ENCODE data around the gene EIF4ENIF1. TPM values are rescaled to one million over a fixed set of nuclear protein-coding genes. Genes with fewer than 3 reads are reported as not detected.
"Not testable (repeated sequence)": the region's sequence is repeated elsewhere in the genome, so short reads cannot be mapped to it uniquely, and the experiment has no call there.

Gene EIF4ENIF1
- total RNA-seq, 2 donors from 2014 or later, result 34.5 to 37.1 TPM

- 2 to 6% methylated on average over 16 to 30 of the region's 30 CpGs for WGBS, 2 experiments (ENCODE audit: insufficient coverage in 1 of 2, insufficient read length in 1 of 2)
- H3K27me3 ChIP-seq (ENCODE audit: control insufficient read depth, insufficient read depth, low read length, poor library complexity, severe bottlenecking), result peaks cover 30% of the 10 kb centered on the region
- H3K36me3 Mint-ChIP-seq (ENCODE audit: low read depth), result peaks cover 11% of the 10 kb centered on the region
- H3K4me3 Mint-ChIP-seq, result peak overlapping the region; percentile 74
- peak overlapping the region; percentile 10 for H3K27ac Mint-ChIP-seq
- no peak for DNase-seq
- H3K9me3 Mint-ChIP-seq, result peaks cover 6% of the 10 kb centered on the region
- TF ChIP-seq, protein P1, sequence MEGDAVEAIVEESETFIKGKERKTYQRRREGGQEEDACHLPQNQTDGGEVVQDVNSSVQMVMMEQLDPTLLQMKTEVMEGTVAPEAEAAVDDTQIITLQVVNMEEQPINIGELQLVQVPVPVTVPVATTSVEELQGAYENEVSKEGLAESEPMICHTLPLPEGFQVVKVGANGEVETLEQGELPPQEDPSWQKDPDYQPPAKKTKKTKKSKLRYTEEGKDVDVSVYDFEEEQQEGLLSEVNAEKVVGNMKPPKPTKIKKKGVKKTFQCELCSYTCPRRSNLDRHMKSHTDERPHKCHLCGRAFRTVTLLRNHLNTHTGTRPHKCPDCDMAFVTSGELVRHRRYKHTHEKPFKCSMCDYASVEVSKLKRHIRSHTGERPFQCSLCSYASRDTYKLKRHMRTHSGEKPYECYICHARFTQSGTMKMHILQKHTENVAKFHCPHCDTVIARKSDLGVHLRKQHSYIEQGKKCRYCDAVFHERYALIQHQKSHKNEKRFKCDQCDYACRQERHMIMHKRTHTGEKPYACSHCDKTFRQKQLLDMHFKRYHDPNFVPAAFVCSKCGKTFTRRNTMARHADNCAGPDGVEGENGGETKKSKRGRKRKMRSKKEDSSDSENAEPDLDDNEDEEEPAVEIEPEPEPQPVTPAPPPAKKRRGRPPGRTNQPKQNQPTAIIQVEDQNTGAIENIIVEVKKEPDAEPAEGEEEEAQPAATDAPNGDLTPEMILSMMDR (conservative IDR thresholded peaks at IDR 0.05), result no peak
- no peaks in the 10 kb centered on the region for H3K36me3 ChIP-seq (ENCODE audit: control insufficient read depth, insufficient read depth, low read length)
- H3K4me1 ChIP-seq (ENCODE audit: control insufficient read depth, insufficient read depth, low read length), result no peaks in the 10 kb centered on the region
- peaks cover 43% of the 10 kb centered on the region for H3K27me3 Mint-ChIP-seq (ENCODE audit: insufficient read depth)
- H3K4me1 Mint-ChIP-seq, result peaks cover 2% of the 10 kb centered on the region
- peak overlapping the region; percentile 85 for H3K4me3 ChIP-seq (ENCODE audit: low read length)
- peaks cover 12% of the 10 kb centered on the region for H3K9me3 ChIP-seq (ENCODE audit: control insufficient read depth, low read length)
- H3K27ac ChIP-seq (ENCODE audit: low read depth, low read length), result no peak overlapping the region
- peak overlapping the region; percentile 13 for H3K9ac ChIP-seq (ENCODE audit: extremely low read depth, low read length, poor library complexity, severe bottlenecking)
These were observed 7.1 kb upstream of the EIF4ENIF1 start for GRCh38 chr22:31496735-31497146.

GRCh38 chr22:31496007-31496734 lies 6.5 kb upstream of the EIF4ENIF1 start, which contains the start of gene SFI1:
SFI1 (plus strand) TSS chr22:31496536; CDS start chr22:31508285, 11,749 bp downstream.
- Histone ChIP-seq H3K4me1 (ENCODE audit: control insufficient read depth, insufficient read depth, low read length) (no peaks in the 10 kb centered on the region), H3K27me3 (ENCODE audit: control insufficient read depth, insufficient read depth, low read length, poor library complexity, severe bottlenecking) (peaks cover 31% of the 10 kb centered on the region), H3K4me3 (ENCODE audit: low read length) (peak within 1 kb of the TSS; percentile 85), H3K9me3 (ENCODE audit: control insufficient read depth, low read length) (peaks cover 12% of the 10 kb centered on the region), H3K36me3 (ENCODE audit: control insufficient read depth, insufficient read depth, low read length) (no peaks in the 10 kb centered on the region), H3K9ac (ENCODE audit: extremely low read depth, low read length, poor library complexity, severe bottlenecking) (peak within 1 kb of the TSS; percentile 13), H3K27ac (ENCODE audit: low read depth, low read length) (no peak within 1 kb of the TSS)
- 1 to 2% methylated on average over 12 to 70 of the region's 70 CpGs for WGBS, 2 experiments (ENCODE audit: insufficient coverage in 1 of 2, insufficient read length in 1 of 2)
- Mint-ChIP-seq H3K27ac (peak within 1 kb of the TSS; percentile 76), H3K36me3 (ENCODE audit: low read depth) (peaks cover 10% of the 10 kb centered on the region), H3K27me3 (ENCODE audit: insufficient read depth) (peaks cover 47% of the 10 kb centered on the region), H3K4me1 (peaks cover 6% of the 10 kb centered on the region), H3K4me3 (peak within 1 kb of the TSS; percentile 74), H3K9me3 (peaks cover 6% of the 10 kb centered on the region)
- DNase-seq, result peak; percentile 95
- TF ChIP-seq, protein P1 (conservative IDR thresholded peaks at IDR 0.05), result peak; percentile 63

GRCh38 chr22:31495343-31495742 lies 5.7 kb upstream of the EIF4ENIF1 start:
- Mint-ChIP-seq H3K27me3 (ENCODE audit: insufficient read depth) (peaks cover 47% of the 10 kb centered on the region), H3K9me3 (peaks cover 6% of the 10 kb centered on the region), H3K4me3 (peak overlapping the region; percentile 74), H3K36me3 (ENCODE audit: low read depth) (peaks cover 10% of the 10 kb centered on the region), H3K27ac (no peak overlapping the region), H3K4me1 (peaks cover 14% of the 10 kb centered on the region)
- TF ChIP-seq, protein P1 (conservative IDR thresholded peaks at IDR 0.05), result no peak
- no peak overlapping the region for H3K9ac ChIP-seq (ENCODE audit: extremely low read depth, low read length, poor library complexity, severe bottlenecking)
- no peaks in the 10 kb centered on the region for H3K4me1 ChIP-seq (ENCODE audit: control insufficient read depth, insufficient read depth, low read length)
- H3K27ac ChIP-seq (ENCODE audit: low read depth, low read length), result no peak overlapping the region
- DNase-seq, result no peak
- no peaks in the 10 kb centered on the region for H3K36me3 ChIP-seq (ENCODE audit: control insufficient read depth, insufficient read depth, low read length)
- peak overlapping the region; percentile 85 for H3K4me3 ChIP-seq (ENCODE audit: low read length)
- peaks cover 31% of the 10 kb centered on the region for H3K27me3 ChIP-seq (ENCODE audit: control insufficient read depth, insufficient read depth, low read length, poor library complexity, severe bottlenecking)
- H3K9me3 ChIP-seq (ENCODE audit: control insufficient read depth, low read length), result peaks cover 12% of the 10 kb centered on the region
- WGBS, 2 experiments (ENCODE audit: insufficient coverage in 1 of 2, insufficient read length in 1 of 2), result 92 to 93% methylated on average over 11 to 14 of the region's 15 CpGs

GRCh38 chr22:31493355-31493754 lies 3.7 kb upstream of the EIF4ENIF1 start:
- 91 to 98% methylated on average over 3 to 5 of the region's 5 CpGs for WGBS, 2 experiments (ENCODE audit: insufficient coverage in 1 of 2, insufficient read length in 1 of 2)
- H3K36me3 Mint-ChIP-seq (ENCODE audit: low read depth); H3K27ac ChIP-seq (ENCODE audit: low read depth, low read length); H3K4me3 ChIP-seq (ENCODE audit: low read length); H3K27ac Mint-ChIP-seq; H3K9ac ChIP-seq (ENCODE audit: extremely low read depth, low read length, poor library complexity, severe bottlenecking); H3K9me3 Mint-ChIP-seq; H3K4me1 ChIP-seq (ENCODE audit: control insufficient read depth, insufficient read depth, low read length); H3K36me3 ChIP-seq (ENCODE audit: control insufficient read depth, insufficient read depth, low read length); H3K4me3 Mint-ChIP-seq; DNase-seq: not testable (repeated sequence)
- Histone ChIP-seq H3K27me3 (ENCODE audit: control insufficient read depth, insufficient read depth, low read length, poor library complexity, severe bottlenecking) (peaks cover 31% of the 10 kb centered on the region), H3K9me3 (ENCODE audit: control insufficient read depth, low read length) (peaks cover 12% of the 10 kb centered on the region)
- peaks cover 22% of the 10 kb centered on the region for H3K4me1 Mint-ChIP-seq
- H3K27me3 Mint-ChIP-seq (ENCODE audit: insufficient read depth), result peaks cover 47% of the 10 kb centered on the region

Data from endodermal cell (in vitro differentiated cells).